A549 (cell line): ENCODE results near the gene DUSP1. TPM values are rescaled to one million over a fixed set of nuclear protein-coding genes. Genes with fewer than 3 reads are reported as not detected.

Source experiments
- ATAC-seq, 2 experiments: fragments of 200-7000 bp in 1 of 2; fragments of >200 bp in 1 of 2; cut with Nextera tagmentation in 1 of 2; cut with Tn5 transposase in 1 of 2; 3 replicates each; pipeline versions ENCODE4 v1.8.0 to v1.9.1; 2018 to 2020; ENCODE audit warnings: mild to moderate bottlenecking in 1 of 2, moderate library complexity in 1 of 2
- CTCF ChIA-PET: fragments of 300-600 bp; sonication (Branson Sonifier 250); formaldehyde crosslinking; extraction: SDS; loops from one replicate; lab custom pipeline; 2021; ENCODE audit warnings: antibody characterized with exemption, inconsistent platforms; lab: Yijun Ruan, JAX
- POLR2A ChIA-PET: fragments of 350-600 bp; formaldehyde crosslinking; extraction: SDS; loops from one replicate; lab custom pipeline; 2021; ENCODE audit warnings: antibody characterized with exemption, inconsistent platforms; lab: Yijun Ruan, JAX
- DNase-seq, 2 experiments: peaks; one replicate each; pipeline versions ENCODE4 v3.0.0 to v3.0.0-alpha.2; 2011 to 2016; ENCODE audit warnings: low read depth in 1 of 2, low spot score in 1 of 2
- FAIRE-seq: peaks from 2 replicates; lab custom pipeline; 2011; peaks lifted over from hg19 to GRCh38; lab: Jason Lieb, UNC
- H3K27ac ChIP-seq, 2 experiments: fragments of >200 bp; sonication (Bioruptor Twin); formaldehyde crosslinking; 3 replicates each; pipeline ENCODE4 v1.5.1; 2016 to 2017
- H3K4me1 ChIP-seq: fragments of >200 bp; sonication (Bioruptor Twin); formaldehyde crosslinking; 3 replicates; pipeline ENCODE4 v1.6.1; 2016
- H3K4me2 ChIP-seq: fragments of >200 bp; sonication (Bioruptor Twin); formaldehyde crosslinking; 3 replicates; pipeline ENCODE4 v1.6.1; 2016
- H3K4me3 ChIP-seq: fragments of >200 bp; sonication (Bioruptor Twin); formaldehyde crosslinking; 3 replicates; pipeline ENCODE4 v1.5.1; 2016
- H3K9me3 ChIP-seq: fragments of >200 bp; sonication (Bioruptor Twin); formaldehyde crosslinking; 3 replicates; pipeline ENCODE4 v1.6.1; 2016
- CEBPB ChIP-seq, 2 experiments: fragments of >200 bp in 1 of 2; sonication (Bioruptor Twin) in 1 of 2; formaldehyde crosslinking in 1 of 2; IDR thresholded peaks; 2 replicates each; pipeline ENCODE4 v1.6.1; 2012 to 2016
- CHD2 ChIP-seq: fragments of 150-350 bp; IDR thresholded peaks from 2 replicates; pipeline ENCODE4 v1.6.1; 2014; ENCODE audit warnings: low read length; ENCODE audit not compliant: partially characterized antibody
- CHD4 ChIP-seq: fragments of 200-600 bp; sonication (generic); IDR thresholded peaks from 2 replicates; pipeline ENCODE4 v1.6.1; 2016; ENCODE audit warnings: antibody characterized with exemption, mild to moderate bottlenecking, borderline replicate concordance
- EHF ChIP-seq: fragments of 250-450 bp; sonication (Bioruptor Pico); IDR thresholded peaks from 2 replicates; pipeline ENCODE4 v1.5.0; 2020; ENCODE audit warnings: mild to moderate bottlenecking
- EP300 ChIP-seq, 2 experiments: fragments of >200 bp; sonication (Bioruptor Twin); formaldehyde crosslinking; IDR thresholded peaks; 2 replicates in 1 of 2; 3 replicates in 1 of 2; pipeline ENCODE4 v1.6.1; 2016 to 2017
- ESRRA ChIP-seq: fragments of 150-350 bp; IDR thresholded peaks from 2 replicates; pipeline ENCODE4 v1.6.1; 2014; ENCODE audit warnings: mild to moderate bottlenecking, low read length, borderline replicate concordance
- FOSL2 ChIP-seq, 2 experiments: fragments of 450-650 bp in 1 of 2; fragments of >200 bp in 1 of 2; sonication (Bioruptor Twin) in 1 of 2; formaldehyde crosslinking; IDR thresholded peaks; 2 replicates each; pipeline versions ENCODE4 v1.5.0 to v1.6.1; 2016 to 2020; ENCODE audit warnings: mild to moderate bottlenecking in 1 of 2, moderate library complexity in 1 of 2
- FOXS1 ChIP-seq: fragments of 250-450 bp; sonication (Bioruptor Pico); IDR thresholded peaks from 2 replicates; pipeline ENCODE4 v1.5.0; 2020; ENCODE audit warnings: mild to moderate bottlenecking, moderate library complexity
- GATA3 ChIP-seq: IDR thresholded peaks from 2 replicates; pipeline ENCODE4 v1.6.1; 2012; ENCODE audit warnings: borderline replicate concordance
- HOXB13 ChIP-seq: fragments of 250-450 bp; sonication (Bioruptor Pico); IDR thresholded peaks from 2 replicates; pipeline ENCODE4 v1.5.0; 2020; ENCODE audit warnings: low read depth, mild to moderate bottlenecking, moderate library complexity
- HOXB5 ChIP-seq: fragments of 250-450 bp; sonication (Bioruptor Pico); IDR thresholded peaks from 2 replicates; pipeline ENCODE4 v1.5.0; 2020; ENCODE audit warnings: mild to moderate bottlenecking, moderate library complexity
- JUN ChIP-seq, 2 experiments: fragments of >200 bp; sonication (Bioruptor Twin); formaldehyde crosslinking; IDR thresholded peaks; 2 replicates in 1 of 2; 3 replicates in 1 of 2; pipeline ENCODE4 v1.6.1; 2016 to 2017
- JUNB ChIP-seq: fragments of >200 bp; sonication (Bioruptor Twin); formaldehyde crosslinking; IDR thresholded peaks from 2 replicates; pipeline ENCODE4 v1.6.1; 2016
- KDM1A ChIP-seq: fragments of 200-600 bp; sonication (generic); IDR thresholded peaks from 2 replicates; pipeline ENCODE4 v1.6.1; 2016; ENCODE audit warnings: low read depth, mild to moderate bottlenecking
- NFE2L2 ChIP-seq: fragments of 150-350 bp; conservative IDR thresholded peaks from 2 replicates; pipeline ENCODE4 v1.6.1; 2014; ENCODE audit warnings: low read length
- NPAS2 ChIP-seq: fragments of 250-450 bp; sonication (Bioruptor Pico); IDR thresholded peaks from 2 replicates; pipeline ENCODE4 v1.8.0; 2022; ENCODE audit warnings: mild to moderate bottlenecking, moderate library complexity, borderline replicate concordance
- NR3C1 ChIP-seq: fragments of >200 bp; sonication (Bioruptor Twin); formaldehyde crosslinking; IDR thresholded peaks from 3 replicates; pipeline ENCODE4 v1.6.1; 2017
- POLR2AphosphoS2 ChIP-seq: conservative IDR thresholded peaks from 2 replicates; pipeline ENCODE4 v1.6.1; 2012; ENCODE audit warnings: low read length, improper control_type of control experiment, inconsistent platforms
- RCOR1 ChIP-seq: fragments of 150-350 bp; IDR thresholded peaks from 2 replicates; pipeline ENCODE4 v1.6.1; 2014; ENCODE audit warnings: antibody characterized with exemption, low read length, low read depth
- SMC3 ChIP-seq: fragments of >200 bp; sonication (Bioruptor Twin); formaldehyde crosslinking; IDR thresholded peaks from 3 replicates; pipeline ENCODE4 v1.6.1; 2018; ENCODE audit warnings: inconsistent platforms
- TFCP2L1 ChIP-seq: fragments of 250-450 bp; sonication (Bioruptor Pico); IDR thresholded peaks from 2 replicates; pipeline ENCODE4 v1.5.0; 2021; ENCODE audit warnings: mild to moderate bottlenecking
- ZNF302 ChIP-seq: fragments of 250-450 bp; sonication (Bioruptor Pico); IDR thresholded peaks from 2 replicates; pipeline ENCODE4 v1.9.0; 2021; ENCODE audit warnings: inconsistent platforms, mild to moderate bottlenecking, moderate library complexity
- WGBS: methylation state at CpG from one replicate; pipeline ENCODE4 v1.1.6; 2017; ENCODE audit errors: missing lambda C conversion rate; 5-methylcytosine and 5-hydroxymethylcytosine counted together
- polyA plus RNA-seq, 4 experiments: library from polyadenylated mRNA; depleted of rRNA in 3 of 4; stranded (reverse); fragments of >200 nt; fragmentation: RNase III in 1 of 4; extraction: RNeasy Plus Mini Kit Qiagen cat#74134 plus additional on column Dnase treatment in 1 of 4; gene quantifications; 2 replicates in 3 of 4; 3 replicates in 1 of 4; pipeline ENCODE4 v1.2.3, GENCODE V29; 2011 to 2017
- TF ChIP-seq, protein P1 (sequence below): fragments of >200 bp; sonication (Bioruptor Twin); formaldehyde crosslinking; IDR thresholded peaks from 2 replicates; pipeline ENCODE4 v1.6.1; 2016
- TF ChIP-seq, protein P2 (sequence below): fragments of 150-350 bp; IDR thresholded peaks from 2 replicates; pipeline ENCODE4 v1.6.1; 2014; ENCODE audit warnings: low read depth, mild to moderate bottlenecking, low read length
- TF ChIP-seq, protein P3 (sequence below): fragments of 200-600 bp; sonication (generic); IDR thresholded peaks from 2 replicates; pipeline ENCODE4 v1.6.1; 2016; ENCODE audit warnings: antibody characterized with exemption, mild to moderate bottlenecking, moderate library complexity
- TF ChIP-seq, protein P4 (sequence below): IDR thresholded peaks from 2 replicates; pipeline ENCODE4 v1.6.1; 2012
- TF ChIP-seq, protein P5 (sequence below): fragments of >200 bp; sonication (Bioruptor Twin); formaldehyde crosslinking; IDR thresholded peaks from 3 replicates; pipeline ENCODE4 v1.6.1; 2016
- TF ChIP-seq, protein P6 (sequence below): fragments of 250-450 bp; sonication (Bioruptor Pico); IDR thresholded peaks from 2 replicates; pipeline ENCODE4 v1.5.0; 2020; ENCODE audit warnings: low read depth, mild to moderate bottlenecking, moderate library complexity
- TF ChIP-seq, protein P7 (sequence below): fragments of 450-650 bp; IDR thresholded peaks from 2 replicates; pipeline ENCODE4 v1.6.1; 2014; ENCODE audit warnings: antibody characterized with exemption

The DUSP1 gene
- polyA plus RNA-seq, 2 of the 4 experiments (the other 2 are of a cell fraction), result 207 to 594 TPM

DNA sequence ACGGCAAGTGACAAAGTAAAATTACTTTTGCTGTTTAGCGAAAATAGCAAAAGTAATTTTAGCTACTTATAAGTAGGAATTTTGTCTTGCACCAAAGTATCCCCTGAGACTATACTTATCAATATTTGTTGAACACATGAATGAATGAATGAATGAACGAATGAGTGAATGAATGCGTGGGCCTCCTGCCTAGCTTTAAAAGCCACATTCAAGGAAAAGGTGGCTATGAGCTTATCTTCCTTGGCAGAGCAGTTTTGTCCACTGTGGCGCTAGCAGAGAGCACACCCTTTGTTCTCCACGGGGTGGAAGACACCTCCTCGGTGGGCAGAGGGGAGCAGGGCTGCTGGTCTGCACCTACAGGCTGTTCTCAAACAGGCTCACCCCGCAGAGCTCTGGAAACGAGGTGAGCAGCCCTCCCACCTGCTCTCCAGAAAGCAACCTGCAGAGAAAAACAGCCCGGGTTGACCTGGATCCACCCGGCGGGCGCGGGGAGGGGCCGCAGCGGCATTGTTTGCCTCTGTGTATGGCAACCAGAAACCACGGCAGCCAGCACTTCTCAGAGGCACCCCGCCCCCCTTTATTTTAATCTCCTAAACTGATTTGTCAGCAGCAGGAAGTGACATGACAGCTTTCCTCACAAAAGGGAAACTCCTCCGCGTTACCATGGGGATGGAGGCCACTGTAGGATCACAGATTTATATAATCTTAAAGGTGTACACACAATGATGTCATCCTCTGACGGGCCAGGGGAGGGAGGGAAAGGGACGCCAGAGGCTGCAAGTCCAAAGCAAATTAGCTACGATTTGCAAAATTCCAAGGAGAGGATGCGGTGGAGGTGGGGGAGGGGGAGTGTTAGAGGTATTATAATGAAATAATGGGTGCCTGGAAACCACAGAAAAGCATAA lies 5.9 kb downstream of the DUSP1 start:
- Histone ChIP-seq H3K4me3 (peak overlapping the region; percentile 23), H3K4me1 (peaks cover 15% of the 10 kb centered on the region), H3K9me3 (peaks cover 7% of the 10 kb centered on the region; the same call in 2 of the 3 replicates), H3K4me2 (peak overlapping the region; percentile 89), H3K27ac (peak overlapping the region; percentile 97 to 100)
- CTCF ChIA-PET, result interaction anchor here (0.7 to 5.4 kb wide), 23 partner anchors 10 to 194 kb away, joined by 3 to 68 read pairs (median 4); partner anchors contain the start of gene RPL26L1
- ATAC-seq (peak; percentile 60 to 64), DNase-seq (peak; percentile 98 to 100), FAIRE-seq (peak; percentile 56)
- 10% methylated on average over 24 of the region's 24 CpGs for WGBS
- POLR2A ChIA-PET, result interaction anchor here (0.6 to 3.9 kb wide), 22 partner anchors 10 to 194 kb away, joined by 3 to 35 read pairs (median 5); partner anchors contain the start of gene RPL26L1
- peak; percentile 93 for TF ChIP-seq TFCP2L1 (CRISPR knock-in tag)
- TF ChIP-seq, protein P1, sequence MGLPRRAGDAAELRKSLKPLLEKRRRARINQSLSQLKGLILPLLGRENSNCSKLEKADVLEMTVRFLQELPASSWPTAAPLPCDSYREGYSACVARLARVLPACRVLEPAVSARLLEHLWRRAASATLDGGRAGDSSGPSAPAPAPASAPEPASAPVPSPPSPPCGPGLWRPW, result no peak
- TF ChIP-seq NPAS2 (CRISPR knock-in tag), result no peak
- TF ChIP-seq, protein P2, sequence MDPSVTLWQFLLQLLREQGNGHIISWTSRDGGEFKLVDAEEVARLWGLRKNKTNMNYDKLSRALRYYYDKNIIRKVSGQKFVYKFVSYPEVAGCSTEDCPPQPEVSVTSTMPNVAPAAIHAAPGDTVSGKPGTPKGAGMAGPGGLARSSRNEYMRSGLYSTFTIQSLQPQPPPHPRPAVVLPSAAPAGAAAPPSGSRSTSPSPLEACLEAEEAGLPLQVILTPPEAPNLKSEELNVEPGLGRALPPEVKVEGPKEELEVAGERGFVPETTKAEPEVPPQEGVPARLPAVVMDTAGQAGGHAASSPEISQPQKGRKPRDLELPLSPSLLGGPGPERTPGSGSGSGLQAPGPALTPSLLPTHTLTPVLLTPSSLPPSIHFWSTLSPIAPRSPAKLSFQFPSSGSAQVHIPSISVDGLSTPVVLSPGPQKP, result no peak
- peak; percentile 89 for TF ChIP-seq HOXB5
- TF ChIP-seq, protein P3, sequence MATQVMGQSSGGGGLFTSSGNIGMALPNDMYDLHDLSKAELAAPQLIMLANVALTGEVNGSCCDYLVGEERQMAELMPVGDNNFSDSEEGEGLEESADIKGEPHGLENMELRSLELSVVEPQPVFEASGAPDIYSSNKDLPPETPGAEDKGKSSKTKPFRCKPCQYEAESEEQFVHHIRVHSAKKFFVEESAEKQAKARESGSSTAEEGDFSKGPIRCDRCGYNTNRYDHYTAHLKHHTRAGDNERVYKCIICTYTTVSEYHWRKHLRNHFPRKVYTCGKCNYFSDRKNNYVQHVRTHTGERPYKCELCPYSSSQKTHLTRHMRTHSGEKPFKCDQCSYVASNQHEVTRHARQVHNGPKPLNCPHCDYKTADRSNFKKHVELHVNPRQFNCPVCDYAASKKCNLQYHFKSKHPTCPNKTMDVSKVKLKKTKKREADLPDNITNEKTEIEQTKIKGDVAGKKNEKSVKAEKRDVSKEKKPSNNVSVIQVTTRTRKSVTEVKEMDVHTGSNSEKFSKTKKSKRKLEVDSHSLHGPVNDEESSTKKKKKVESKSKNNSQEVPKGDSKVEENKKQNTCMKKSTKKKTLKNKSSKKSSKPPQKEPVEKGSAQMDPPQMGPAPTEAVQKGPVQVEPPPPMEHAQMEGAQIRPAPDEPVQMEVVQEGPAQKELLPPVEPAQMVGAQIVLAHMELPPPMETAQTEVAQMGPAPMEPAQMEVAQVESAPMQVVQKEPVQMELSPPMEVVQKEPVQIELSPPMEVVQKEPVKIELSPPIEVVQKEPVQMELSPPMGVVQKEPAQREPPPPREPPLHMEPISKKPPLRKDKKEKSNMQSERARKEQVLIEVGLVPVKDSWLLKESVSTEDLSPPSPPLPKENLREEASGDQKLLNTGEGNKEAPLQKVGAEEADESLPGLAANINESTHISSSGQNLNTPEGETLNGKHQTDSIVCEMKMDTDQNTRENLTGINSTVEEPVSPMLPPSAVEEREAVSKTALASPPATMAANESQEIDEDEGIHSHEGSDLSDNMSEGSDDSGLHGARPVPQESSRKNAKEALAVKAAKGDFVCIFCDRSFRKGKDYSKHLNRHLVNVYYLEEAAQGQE, result no peak; the same call in 1 of the 2 replicates
- peak; percentile 26; the same call in 1 of the 2 replicates for TF ChIP-seq JUNB
- TF ChIP-seq, protein P4, sequence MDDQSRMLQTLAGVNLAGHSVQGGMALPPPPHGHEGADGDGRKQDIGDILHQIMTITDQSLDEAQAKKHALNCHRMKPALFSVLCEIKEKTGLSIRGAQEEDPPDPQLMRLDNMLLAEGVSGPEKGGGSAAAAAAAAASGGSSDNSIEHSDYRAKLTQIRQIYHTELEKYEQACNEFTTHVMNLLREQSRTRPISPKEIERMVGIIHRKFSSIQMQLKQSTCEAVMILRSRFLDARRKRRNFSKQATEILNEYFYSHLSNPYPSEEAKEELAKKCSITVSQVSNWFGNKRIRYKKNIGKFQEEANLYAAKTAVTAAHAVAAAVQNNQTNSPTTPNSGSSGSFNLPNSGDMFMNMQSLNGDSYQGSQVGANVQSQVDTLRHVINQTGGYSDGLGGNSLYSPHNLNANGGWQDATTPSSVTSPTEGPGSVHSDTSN, result peak; percentile 73
- TF ChIP-seq ZNF302 (CRISPR knock-in tag), result no peak
- no peak for TF ChIP-seq ESRRA
- TF ChIP-seq NR3C1, result no peak
- peak; percentile 15; the same call in 2 of the 3 replicates for TF ChIP-seq SMC3
- TF ChIP-seq POLR2AphosphoS2, result peak; percentile 97
- TF ChIP-seq FOXS1 (CRISPR knock-in tag), result peak; percentile 78; the same call in 1 of the 2 replicates
- TF ChIP-seq HOXB13, result peak; percentile 81
- peak; percentile 57 for TF ChIP-seq CHD2
- TF ChIP-seq CHD4, result no peak
- TF ChIP-seq KDM1A, result no peak
- TF ChIP-seq RCOR1, result no peak
- peak in 1 of 2 experiments; percentile 27; a peak in 2 of 5 replicates for TF ChIP-seq JUN (IDR thresholded peaks at IDR 0.05)
- no peak for TF ChIP-seq FOSL2 (IDR thresholded peaks at IDR 0.05)
- peak; percentile 72 for TF ChIP-seq FOSL2 (CRISPR knock-in tag; IDR thresholded peaks at IDR 0.05)
- TF ChIP-seq, protein P5, sequence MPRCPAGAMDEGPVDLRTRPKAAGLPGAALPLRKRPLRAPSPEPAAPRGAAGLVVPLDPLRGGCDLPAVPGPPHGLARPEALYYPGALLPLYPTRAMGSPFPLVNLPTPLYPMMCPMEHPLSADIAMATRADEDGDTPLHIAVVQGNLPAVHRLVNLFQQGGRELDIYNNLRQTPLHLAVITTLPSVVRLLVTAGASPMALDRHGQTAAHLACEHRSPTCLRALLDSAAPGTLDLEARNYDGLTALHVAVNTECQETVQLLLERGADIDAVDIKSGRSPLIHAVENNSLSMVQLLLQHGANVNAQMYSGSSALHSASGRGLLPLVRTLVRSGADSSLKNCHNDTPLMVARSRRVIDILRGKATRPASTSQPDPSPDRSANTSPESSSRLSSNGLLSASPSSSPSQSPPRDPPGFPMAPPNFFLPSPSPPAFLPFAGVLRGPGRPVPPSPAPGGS, result peak; percentile 36; the same call in 2 of the 3 replicates
- TF ChIP-seq, protein P6, sequence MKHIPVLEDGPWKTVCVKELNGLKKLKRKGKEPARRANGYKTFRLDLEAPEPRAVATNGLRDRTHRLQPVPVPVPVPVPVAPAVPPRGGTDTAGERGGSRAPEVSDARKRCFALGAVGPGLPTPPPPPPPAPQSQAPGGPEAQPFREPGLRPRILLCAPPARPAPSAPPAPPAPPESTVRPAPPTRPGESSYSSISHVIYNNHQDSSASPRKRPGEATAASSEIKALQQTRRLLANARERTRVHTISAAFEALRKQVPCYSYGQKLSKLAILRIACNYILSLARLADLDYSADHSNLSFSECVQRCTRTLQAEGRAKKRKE (CRISPR knock-in tag), result peak; percentile 61
- TF ChIP-seq, protein P7, sequence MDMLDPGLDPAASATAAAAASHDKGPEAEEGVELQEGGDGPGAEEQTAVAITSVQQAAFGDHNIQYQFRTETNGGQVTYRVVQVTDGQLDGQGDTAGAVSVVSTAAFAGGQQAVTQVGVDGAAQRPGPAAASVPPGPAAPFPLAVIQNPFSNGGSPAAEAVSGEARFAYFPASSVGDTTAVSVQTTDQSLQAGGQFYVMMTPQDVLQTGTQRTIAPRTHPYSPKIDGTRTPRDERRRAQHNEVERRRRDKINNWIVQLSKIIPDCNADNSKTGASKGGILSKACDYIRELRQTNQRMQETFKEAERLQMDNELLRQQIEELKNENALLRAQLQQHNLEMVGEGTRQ, result no peak
- peak; percentile 71; the same call in 1 of the 2 replicates for TF ChIP-seq GATA3
- TF ChIP-seq CEBPB (IDR thresholded peaks at IDR 0.05), result peak in 1 of 2 experiments; percentile 56; a peak in 2 of 4 replicates
- peak in 1 of 2 experiments; percentile 73; a peak in 1 of 5 replicates for TF ChIP-seq EP300 (IDR thresholded peaks at IDR 0.05)
- TF ChIP-seq EHF, result peak; percentile 32
- TF ChIP-seq NFE2L2, result peak; percentile 75
